ENCODE results near the gene RPL3. TPM values are rescaled to one million over a fixed set of nuclear protein-coding genes. Genes with fewer than 3 reads are reported as not detected.

Gene RPL3
- total and polyA plus RNA-seq, 2 of the 4 experiments (the other 2 are of a cell fraction): 2,871 to 3,312 TPM

DNA sequence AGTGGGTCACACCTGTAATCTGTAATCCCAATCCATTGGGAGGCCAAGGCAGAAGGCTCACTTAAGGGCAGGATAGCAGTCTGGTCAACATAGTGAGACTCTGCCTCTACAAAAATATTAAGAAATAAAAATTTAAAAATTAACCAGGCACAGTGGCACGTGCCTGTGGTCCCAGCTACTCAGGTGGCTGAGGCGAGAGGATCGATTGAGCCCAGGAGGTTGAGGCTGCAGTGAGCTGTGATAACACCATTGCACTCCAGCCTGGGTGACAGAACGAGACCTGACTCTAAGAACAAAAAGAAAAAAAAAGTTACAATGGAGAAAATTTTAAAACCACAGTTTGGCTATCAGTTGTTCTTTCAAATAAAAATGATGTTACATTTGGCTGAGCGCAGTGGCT lies 17.0 kb upstream of the RPL3 start:
- in situ Hi-C loops (cut with MboI; ENCODE audit: low sequenced_read_pairs) (no loop called here), intact Hi-C loops (cut with micrococcal nuclease) (no loop called here), dilution Hi-C loops (cut with HindIII; ENCODE audit: low sequenced_read_pairs, unreplicated experiment) (no loop called here)
- Histone ChIP-seq H2BK5ac (ENCODE audit: low read depth, low read length, poor library complexity, severe bottlenecking) (no peak overlapping the region), H3K27ac (ENCODE audit: insufficient read depth, low read length) (no peak overlapping the region), H2BK15ac (ENCODE audit: low read depth, low read length) (no peak overlapping the region; the same call in 2 of the 3 replicates), H2AK5ac (ENCODE audit: low read depth, low read length) (peak overlapping the region; percentile 51; the same call in 1 of the 2 replicates), H4K8ac (ENCODE audit: low read depth in 2 of 2, low read length in 2 of 2) (no peak overlapping the region), H3K4me2 (ENCODE audit: low read depth, low read length) (no peak overlapping the region), H2AK9ac (replicated peaks; ENCODE audit: low read depth, low read length, poor library complexity) (no peak overlapping the region), H3K14ac (replicated peaks; ENCODE audit: low read depth, low read length) (no peak overlapping the region), H3K27me3 (ENCODE audit: control insufficient read depth, insufficient read depth, low read length) (no peaks in the 10 kb centered on the region), H3K79me1 (ENCODE audit: low read depth in 1 of 2, low read length in 2 of 2) (no peaks in the 10 kb centered on the region), H2AFZ (replicated peaks; ENCODE audit: low read length, poor library complexity) (no peak overlapping the region), H3K9me1 (ENCODE audit: insufficient read depth, low read length) (no peaks in the 10 kb centered on the region; the same call in 1 of the 2 replicates), H3K9me3 (ENCODE audit: control insufficient read depth, insufficient read depth, low read length) (no peaks in the 10 kb centered on the region), H3K4me3 (ENCODE audit: insufficient read depth, low read depth, low read length) (no peak overlapping the region), H4K91ac (ENCODE audit: insufficient read depth, low read depth, low read length) (no peak overlapping the region), H3K4ac (ENCODE audit: low read depth, low read length) (no peak overlapping the region), H4K5ac (ENCODE audit: low read depth, low read length) (no peak overlapping the region), H3K18ac (ENCODE audit: low read depth, low read length) (no peak overlapping the region), H3K9ac (ENCODE audit: low read depth, low read length) (no peak overlapping the region), H3K36me3 (ENCODE audit: control insufficient read depth, insufficient read depth, low read length) (no peaks in the 10 kb centered on the region), H3K23ac (ENCODE audit: low read depth, low read length) (no peak overlapping the region), H3K56ac (ENCODE audit: extremely low read depth, insufficient read depth, low read length) (no peak overlapping the region), H4K20me1 (ENCODE audit: insufficient read depth, low read length) (no peaks in the 10 kb centered on the region), H3K4me1 (ENCODE audit: control insufficient read depth, insufficient read depth, low read length) (peaks cover 8% of the 10 kb centered on the region), H2BK20ac (ENCODE audit: low read depth, low read length) (no peak overlapping the region), H2BK120ac (ENCODE audit: low read depth, low read length) (no peak overlapping the region)
- no TSS peak for BruUV-seq (replicated peaks)
- CTCF ChIA-PET: interaction anchor here (0.7 kb wide), 1 partner anchor 12 kb away, joined by 7 read pairs; no protein-coding TSS in a partner anchor
- DNase-seq: no peak
- ATAC-seq (ENCODE audit: low read depth): no peak
- POLR2A ChIA-PET (ENCODE audit: unreplicated experiment): no interaction called here
- WGBS, 2 experiments (ENCODE audit: extremely low coverage in 2 of 2, insufficient read length in 1 of 2): 100% methylated on average over 1 of the region's 5 CpGs; no CpG with 5 or more reads in 1 of the 2 experiments
- no peak for TF ChIP-seq RFX5 (IDR thresholded peaks at IDR 0.05; ENCODE audit: low read depth, low read length)
- no peak for TF ChIP-seq CTCF (conservative IDR thresholded peaks at IDR 0.05; ENCODE audit: low read depth, low read length)
- TF ChIP-seq CHD1 (IDR thresholded peaks at IDR 0.05; ENCODE audit: low read depth, low read length): no peak
- no peak for TF ChIP-seq MAZ (IDR thresholded peaks at IDR 0.05; ENCODE audit: borderline replicate concordance, low read depth, low read length)
- TF ChIP-seq MXI1 (IDR thresholded peaks at IDR 0.05; ENCODE audit: borderline replicate concordance, low read depth, low read length): no peak
- TF ChIP-seq, protein P1, sequence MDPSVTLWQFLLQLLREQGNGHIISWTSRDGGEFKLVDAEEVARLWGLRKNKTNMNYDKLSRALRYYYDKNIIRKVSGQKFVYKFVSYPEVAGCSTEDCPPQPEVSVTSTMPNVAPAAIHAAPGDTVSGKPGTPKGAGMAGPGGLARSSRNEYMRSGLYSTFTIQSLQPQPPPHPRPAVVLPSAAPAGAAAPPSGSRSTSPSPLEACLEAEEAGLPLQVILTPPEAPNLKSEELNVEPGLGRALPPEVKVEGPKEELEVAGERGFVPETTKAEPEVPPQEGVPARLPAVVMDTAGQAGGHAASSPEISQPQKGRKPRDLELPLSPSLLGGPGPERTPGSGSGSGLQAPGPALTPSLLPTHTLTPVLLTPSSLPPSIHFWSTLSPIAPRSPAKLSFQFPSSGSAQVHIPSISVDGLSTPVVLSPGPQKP (IDR thresholded peaks at IDR 0.05; ENCODE audit: borderline replicate concordance, low read depth, low read length): no peak
- TF ChIP-seq SMC3 (IDR thresholded peaks at IDR 0.05; ENCODE audit: low read depth, low read length): no peak
- no peak for TF ChIP-seq NFE2L2 (IDR thresholded peaks at IDR 0.05; ENCODE audit: low read depth, low read length)
- no peak for TF ChIP-seq RAD21 (IDR thresholded peaks at IDR 0.05; ENCODE audit: low read length)
- no peak for TF ChIP-seq CEBPB (IDR thresholded peaks at IDR 0.05; ENCODE audit: low read depth, low read length)
- TF ChIP-seq, protein P2, sequence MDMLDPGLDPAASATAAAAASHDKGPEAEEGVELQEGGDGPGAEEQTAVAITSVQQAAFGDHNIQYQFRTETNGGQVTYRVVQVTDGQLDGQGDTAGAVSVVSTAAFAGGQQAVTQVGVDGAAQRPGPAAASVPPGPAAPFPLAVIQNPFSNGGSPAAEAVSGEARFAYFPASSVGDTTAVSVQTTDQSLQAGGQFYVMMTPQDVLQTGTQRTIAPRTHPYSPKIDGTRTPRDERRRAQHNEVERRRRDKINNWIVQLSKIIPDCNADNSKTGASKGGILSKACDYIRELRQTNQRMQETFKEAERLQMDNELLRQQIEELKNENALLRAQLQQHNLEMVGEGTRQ (IDR thresholded peaks at IDR 0.05; ENCODE audit: low read depth, low read length): no peak
- TF ChIP-seq RCOR1 (IDR thresholded peaks at IDR 0.05; ENCODE audit: insufficient replicate concordance, low read length): no peak
- no peak for TF ChIP-seq BHLHE40 (IDR thresholded peaks at IDR 0.05; ENCODE audit: low read depth, low read length)
- no peak for TF ChIP-seq FOS (IDR thresholded peaks at IDR 0.05; ENCODE audit: low read depth, low read length)
- no peak for TF ChIP-seq POLR2A (IDR thresholded peaks at IDR 0.05; ENCODE audit: low read depth, low read length)
- TF ChIP-seq MAFK (IDR thresholded peaks at IDR 0.05; ENCODE audit: low read depth, low read length): no peak

All from IMR-90 (cell line).